ENCODE measurements around the gene ORM2. TPM values are rescaled to one million over a fixed set of nuclear protein-coding genes. Genes with fewer than 3 reads are reported as not detected.

Gene ORM2
- total and polyA plus RNA-seq, 2 of the 8 experiments (the other 6 are each of a cell fraction or from before 2014, with no cell fraction given), result 1.3 TPM; not detected in 1

- TF ChIP-seq MAX (IDR thresholded peaks at IDR 0.05) (no peak), TBP (IDR thresholded peaks at IDR 0.05; ENCODE audit: low read depth, low read length) (no peak), JUND (IDR thresholded peaks at IDR 0.05; ENCODE audit: low read length) (no peak), CTBP2 (IDR thresholded peaks at IDR 0.05; ENCODE audit: borderline replicate concordance, insufficient read depth, insufficient read length, low read length) (no peak)
Observed at GRCh38 chr9:114374936-114375335, 45.3 kb downstream of the ORM2 start (continued).
